NB4 (cell line): Measurements from ENCODE around the gene MCUR1.

Source experiments
- CTCF ChIP-seq: IDR thresholded peaks from one replicate; pipeline ENCODE4 v1.5.1; 2012; ENCODE audit warnings: low read depth, low read length
- MAX ChIP-seq: IDR thresholded peaks from 2 replicates; pipeline ENCODE4 v1.6.1; 2011; ENCODE audit warnings: low read depth, low read length
- POLR2A ChIP-seq: IDR thresholded peaks from 2 replicates; pipeline ENCODE4 v1.6.1; 2011; ENCODE audit warnings: mild to moderate bottlenecking; ENCODE audit not compliant: insufficient read length; ENCODE audit errors: extremely low read depth

- no peak for TF ChIP-seq CTCF
- TF ChIP-seq POLR2A, result no peak
- TF ChIP-seq MAX, result no peak
Observed at GRCh38 chr6:13796781-13797180, 17.6 kb downstream of the MCUR1 start.
